ENCODE measurements around the gene MLLT3.

GRCh38 chr9:20476912-20477521 is 145.3 kb downstream of the MLLT3 start:
- TF ChIP-seq E2F6 (IDR thresholded peaks at IDR 0.05) (no peak), JUND (IDR thresholded peaks at IDR 0.05; ENCODE audit: low read length) (no peak), CTCF (IDR thresholded peaks at IDR 0.05; ENCODE audit: control extremely low read depth in 1 of 3, insufficient read depth in 1 of 3, low read depth in 1 of 3, low read length in 3 of 3) (no peak), SP1 (IDR thresholded peaks at IDR 0.05; ENCODE audit: low read depth, low read length) (no peak), YY1 (IDR thresholded peaks at IDR 0.05; ENCODE audit: low read depth, low read length) (no peak), ZNF274 (IDR thresholded peaks at IDR 0.05; ENCODE audit: borderline replicate concordance, extremely low read depth, low read length) (no peak)

Data from H1 (cell line).